OCI-LY7 (cell line): ENCODE data around the gene PPP2R5C. TPM values are rescaled to one million over a fixed set of nuclear protein-coding genes. Genes with fewer than 3 reads are reported as not detected.
A peak's percentile ranks its signal among the peaks of the same experiment; 100 is the strongest.

Source experiments
- BruUV-seq: library from RNA; stranded (reverse); fragments of 400-500 nt; replicated peaks from 2 replicates; lab custom pipeline; 2021; lab: Mats Ljungman, UMichigan
- CTCF ChIA-PET: fragments of 300-600 bp; sonication (Branson Sonifier 250); formaldehyde crosslinking; loops from one replicate; lab custom pipeline; 2022; ENCODE audit warnings: antibody characterized with exemption; ENCODE audit not compliant: unreplicated experiment; lab: Charles Lee
- POLR2A ChIA-PET: fragments of 300-600 bp; sonication (Branson Sonifier 250); formaldehyde crosslinking; loops from one replicate; lab custom pipeline; 2022; ENCODE audit warnings: antibody characterized with exemption; lab: Charles Lee
- DNase-seq: peaks from one replicate; pipeline ENCODE4 v3.0.0-alpha.2; 2015; ENCODE audit warnings: low spot score
- H2AFZ ChIP-seq: fragments of 200-600 bp; sonication (generic), shearing (Covaris generic); 2 replicates; pipeline ENCODE4 v1.6.1; 2014; ENCODE audit warnings: mild to moderate bottlenecking, antibody characterized with exemption, low read length, moderate library complexity
- H3K27ac ChIP-seq: fragments of 200-600 bp; sonication (generic); 2 replicates; pipeline ENCODE4 v1.5.1; 2014; ENCODE audit warnings: mixed run types, low read depth, mild to moderate bottlenecking, moderate library complexity, low read length, inconsistent platforms; ENCODE audit not compliant: poor library complexity, severe bottlenecking
- H3K36me3 ChIP-seq: fragments of 200-600 bp; sonication (generic); 2 replicates; pipeline ENCODE4 v1.6.1; 2014; ENCODE audit warnings: mild to moderate bottlenecking, antibody characterized with exemption, low read length, moderate library complexity, mixed read lengths; ENCODE audit not compliant: insufficient read depth
- H3K4me1 ChIP-seq: fragments of 200-600 bp; sonication (generic); 2 replicates; pipeline ENCODE4 v1.5.1; 2014; ENCODE audit warnings: mild to moderate bottlenecking, low read length; ENCODE audit not compliant: insufficient read depth, poor library complexity, severe bottlenecking
- H3K4me2 ChIP-seq: fragments of 200-600 bp; sonication (generic); 2 replicates; pipeline ENCODE4 v1.6.1; 2014; ENCODE audit warnings: mild to moderate bottlenecking, low read length
- H3K4me3 ChIP-seq: fragments of 200-600 bp; sonication (generic); 2 replicates; pipeline ENCODE4 v1.5.1; 2014; ENCODE audit warnings: mild to moderate bottlenecking, low read depth, low read length; ENCODE audit not compliant: poor library complexity, severe bottlenecking
- H3K79me2 ChIP-seq: fragments of 200-600 bp; sonication (generic); 2 replicates; pipeline ENCODE4 v1.6.1; 2016; ENCODE audit warnings: low read depth, mild to moderate bottlenecking, low read length, moderate library complexity, mixed read lengths; ENCODE audit not compliant: insufficient read depth
- H3K9me2 ChIP-seq: fragments of 200-600 bp; sonication (generic); 2 replicates; pipeline ENCODE4 v1.6.1; 2016; ENCODE audit warnings: mild to moderate bottlenecking, low read length, mixed read lengths; ENCODE audit not compliant: insufficient read depth
- H3K9me3 ChIP-seq: fragments of 200-600 bp; sonication (generic); 2 replicates; pipeline ENCODE4 v1.6.1; 2014; ENCODE audit warnings: mild to moderate bottlenecking, mixed run types, low read length, mixed read lengths
- H4K20me1 ChIP-seq: fragments of 200-600 bp; sonication (generic); 2 replicates; pipeline ENCODE4 v1.6.1; 2014; ENCODE audit warnings: mild to moderate bottlenecking, antibody characterized with exemption, low read length, moderate library complexity, mixed read lengths; ENCODE audit not compliant: insufficient read depth
- EZH2phosphoT487 ChIP-seq: fragments of 200-600 bp; sonication (generic); IDR thresholded peaks from 2 replicates; pipeline ENCODE4 v1.6.1; 2018; ENCODE audit warnings: low read depth, borderline replicate concordance, mild to moderate bottlenecking, mixed run types, antibody characterized with exemption, low read length, moderate library complexity, mixed read lengths
- intact Hi-C: fragments of 100-400 bp; cut with micrococcal nuclease; formaldehyde crosslinking; loops from one replicate; pipeline ENCODE4 v1.10.0; 2022; ENCODE audit not compliant: unreplicated experiment
- total RNA-seq, 2 experiments: library from RNA; depleted of rRNA in 1 of 2; stranded (reverse); fragments of >200 nt in 1 of 2; shearing (Covaris generic) in 1 of 2; gene quantifications; 2 replicates each; pipeline ENCODE4 v1.2.3, GENCODE V29; 2014 to 2022
- TF ChIP-seq, protein P1 (sequence below): fragments of 200-600 bp; sonication (generic); conservative IDR thresholded peaks from 2 replicates; pipeline ENCODE4 v1.5.1; 2014; ENCODE audit warnings: mild to moderate bottlenecking, antibody characterized with exemption, low read length, moderate library complexity, mixed read lengths

The PPP2R5C gene
- total RNA-seq, 2 experiments from 2014 or later, result 161 to 236 TPM

DNA sequence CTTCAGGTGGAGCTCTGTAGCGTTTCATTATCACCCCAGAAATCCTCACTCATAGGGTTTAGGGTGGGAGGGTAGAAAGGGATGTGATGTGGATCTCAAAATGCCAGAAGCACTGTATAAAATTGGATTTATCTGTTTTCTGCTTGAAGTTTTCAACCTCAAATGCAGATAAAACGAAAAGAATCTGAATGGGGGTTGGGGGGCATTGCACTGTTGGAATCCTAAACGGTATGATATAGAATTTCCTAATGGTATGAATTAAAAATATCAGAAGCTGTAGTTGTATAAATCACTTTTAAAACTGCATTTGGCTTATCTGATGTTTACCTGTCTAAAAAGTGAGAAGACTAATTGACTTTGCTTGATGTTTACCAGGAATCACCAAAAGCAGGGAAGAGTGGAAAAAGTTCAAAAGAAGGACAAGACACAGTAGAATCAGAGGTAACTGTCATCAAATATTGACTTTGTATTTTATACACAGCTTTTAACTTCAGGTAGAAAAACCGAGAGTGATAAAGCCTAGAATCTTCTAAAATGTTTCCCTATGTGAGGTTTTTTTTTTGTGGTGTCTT lies 1.1 kb downstream of the PPP2R5C start:
- Histone ChIP-seq H3K36me3 (peaks cover 16% of the 10 kb centered on the region; the same call in 1 of the 2 replicates), H3K27ac (no peak overlapping the region), H4K20me1 (0 out of 2 replicates have a peak, but pooled peaks cover 5% of the 10 kb centered on the region), H3K79me2 (no peaks in the 10 kb centered on the region; the same call in 1 of the 2 replicates), H2AFZ (peak overlapping the region; percentile 61; the same call in 1 of the 2 replicates), H3K9me3 (no peaks in the 10 kb centered on the region), H3K4me1 (peaks cover 15% of the 10 kb centered on the region), H3K4me3 (peak overlapping the region; percentile 85), H3K4me2 (peak overlapping the region; percentile 86), H3K9me2 (no peaks in the 10 kb centered on the region)
- intact Hi-C loops, result no loop called here
- CTCF ChIA-PET, result no interaction called here
- TF ChIP-seq EZH2phosphoT487, result no peak
- TF ChIP-seq, protein P1, sequence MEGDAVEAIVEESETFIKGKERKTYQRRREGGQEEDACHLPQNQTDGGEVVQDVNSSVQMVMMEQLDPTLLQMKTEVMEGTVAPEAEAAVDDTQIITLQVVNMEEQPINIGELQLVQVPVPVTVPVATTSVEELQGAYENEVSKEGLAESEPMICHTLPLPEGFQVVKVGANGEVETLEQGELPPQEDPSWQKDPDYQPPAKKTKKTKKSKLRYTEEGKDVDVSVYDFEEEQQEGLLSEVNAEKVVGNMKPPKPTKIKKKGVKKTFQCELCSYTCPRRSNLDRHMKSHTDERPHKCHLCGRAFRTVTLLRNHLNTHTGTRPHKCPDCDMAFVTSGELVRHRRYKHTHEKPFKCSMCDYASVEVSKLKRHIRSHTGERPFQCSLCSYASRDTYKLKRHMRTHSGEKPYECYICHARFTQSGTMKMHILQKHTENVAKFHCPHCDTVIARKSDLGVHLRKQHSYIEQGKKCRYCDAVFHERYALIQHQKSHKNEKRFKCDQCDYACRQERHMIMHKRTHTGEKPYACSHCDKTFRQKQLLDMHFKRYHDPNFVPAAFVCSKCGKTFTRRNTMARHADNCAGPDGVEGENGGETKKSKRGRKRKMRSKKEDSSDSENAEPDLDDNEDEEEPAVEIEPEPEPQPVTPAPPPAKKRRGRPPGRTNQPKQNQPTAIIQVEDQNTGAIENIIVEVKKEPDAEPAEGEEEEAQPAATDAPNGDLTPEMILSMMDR, result no peak
- POLR2A ChIA-PET, result interaction anchor here (0.6 to 1.5 kb wide), 6 partner anchors 9 to 64 kb away, joined by 3 to 6 read pairs (median 4); no protein-coding TSS in a partner anchor
- no peak for DNase-seq
- no TSS peak for BruUV-seq

DNA sequence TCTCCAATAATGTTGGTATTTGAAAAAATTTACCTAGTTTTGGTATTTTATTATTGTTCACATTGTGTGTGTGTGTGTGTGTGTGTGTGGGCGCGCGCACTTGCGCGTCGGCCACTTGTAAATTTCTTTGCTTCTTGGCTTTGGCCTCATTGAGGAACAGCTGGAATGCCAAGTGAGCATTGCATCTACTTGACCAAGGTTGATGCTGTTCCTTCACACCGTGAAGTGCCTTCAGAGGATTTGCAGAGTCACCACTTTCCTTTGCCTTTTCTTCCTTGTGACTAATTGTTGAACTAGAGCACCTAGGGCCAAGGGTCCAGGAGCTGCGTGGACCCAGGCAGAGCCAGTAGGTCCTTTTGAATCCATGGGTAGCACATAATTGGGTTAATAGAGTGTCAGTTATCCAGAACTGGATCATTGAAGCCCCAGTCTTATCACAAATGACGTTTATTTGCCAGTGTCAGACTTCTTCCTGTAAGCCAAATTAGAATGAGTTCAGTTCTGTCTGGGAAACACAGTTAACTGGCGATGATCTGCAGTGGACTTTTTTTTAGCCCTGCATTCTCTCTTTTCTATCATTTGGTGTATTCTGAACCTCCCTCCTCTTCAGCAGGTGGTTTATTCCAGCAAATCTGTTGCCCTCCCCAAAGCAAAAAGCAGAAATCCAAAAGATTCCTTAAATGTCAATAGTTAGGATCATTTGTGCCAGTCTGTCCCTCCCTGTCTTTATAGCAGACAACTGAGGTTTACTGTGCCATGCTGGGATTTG lies 2.6 kb downstream of the PPP2R5C start:
- TF ChIP-seq, protein P1, result no peak
- TF ChIP-seq EZH2phosphoT487, result no peak
- Histone ChIP-seq H3K27ac (no peak overlapping the region), H3K36me3 (peaks cover 16% of the 10 kb centered on the region; the same call in 1 of the 2 replicates), H3K4me1 (peaks cover 15% of the 10 kb centered on the region), H3K4me2 (no peak overlapping the region), H2AFZ (no peak overlapping the region), H3K9me3 (no peaks in the 10 kb centered on the region), H3K9me2 (no peaks in the 10 kb centered on the region), H4K20me1 (0 out of 2 replicates have a peak, but pooled peaks cover 5% of the 10 kb centered on the region), H3K79me2 (no peaks in the 10 kb centered on the region; the same call in 1 of the 2 replicates), H3K4me3 (no peak overlapping the region)
- no peak for DNase-seq
- BruUV-seq, result no TSS peak
- intact Hi-C loops, result no loop called here
- ChIA-PET POLR2A (interaction anchor here (0.6 to 1.3 kb wide), 6 partner anchors 12 to 566 kb away, joined by 3 to 5 read pairs (median 4); no protein-coding TSS in a partner anchor), CTCF (no interaction called here)
